WI38 (cell line): Measurements from ENCODE around the gene STK32C.

ENCODE experiments used
- H3K4me3 ChIP-seq: 2 replicates; pipeline ENCODE4 v1.5.1; 2011; ENCODE audit warnings: low read depth, mild to moderate bottlenecking, control low read depth, low read length
- CTCF ChIP-seq: IDR thresholded peaks from 2 replicates; pipeline ENCODE4 v1.5.1; 2012; ENCODE audit warnings: low read depth, mild to moderate bottlenecking, control low read depth, low read length

STK32C gene

GRCh38 chr10:132293813-132294520 is 13.8 kb downstream of the STK32C start:
- H3K4me3 ChIP-seq: no peak overlapping the region
- no peak for TF ChIP-seq CTCF

- TF ChIP-seq CTCF: no peak
- no peak overlapping the region for H3K4me3 ChIP-seq
These were observed 14.4 kb downstream of the STK32C start for GRCh38 chr10:132293201-132293812.

- TF ChIP-seq CTCF: no peak
- H3K4me3 ChIP-seq: no peak overlapping the region
These were observed 15.2 kb downstream of the STK32C start for GRCh38 chr10:132292287-132293200.

GRCh38 chr10:132291826-132292225 is 15.9 kb downstream of the STK32C start:
- TF ChIP-seq CTCF: no peak
- H3K4me3 ChIP-seq: no peak overlapping the region

- no peak overlapping the region for H3K4me3 ChIP-seq
- no peak for TF ChIP-seq CTCF
These were observed 17.1 kb downstream of the STK32C start for GRCh38 chr10:132290631-132291030.

- no peak for TF ChIP-seq CTCF
- no peak overlapping the region for H3K4me3 ChIP-seq
These were observed 18.3 kb downstream of the STK32C start for GRCh38 chr10:132289439-132289838.
